GM23338 (cell line): ENCODE data around the gene GPRC6A. TPM values are rescaled to one million over a fixed set of nuclear protein-coding genes. Genes with fewer than 3 reads are reported as not detected.

Source experiments
- ATAC-seq: fragments of 200-7000 bp; cut with Tn5 transposase; 3 replicates; pipeline ENCODE4 v1.9.1; 2020
- DNase-seq: peaks from one replicate; pipeline ENCODE4 v3.0.0-alpha.2; 2015; ENCODE audit warnings: low spot score
- H2AFZ ChIP-seq: fragments of 200-600 bp; sonication (generic); 2 replicates; pipeline ENCODE4 v1.8.0; 2016; ENCODE audit warnings: antibody characterized with exemption, mild to moderate bottlenecking, moderate library complexity
- H3F3A ChIP-seq: fragments of 200-600 bp; sonication (generic); replicated peaks from 2 replicates; pipeline ENCODE4 v1.8.0; 2017; ENCODE audit warnings: antibody characterized with exemption, mixed run types, low read depth
- H3K27ac ChIP-seq: fragments of 200-600 bp; sonication (generic); 2 replicates; pipeline ENCODE4 v1.6.1; 2016; ENCODE audit warnings: low read depth
- H3K27me3 ChIP-seq: fragments of 200-600 bp; sonication (generic); 2 replicates; pipeline ENCODE4 v1.8.0; 2016; ENCODE audit warnings: mild to moderate bottlenecking, mixed run types, moderate library complexity; ENCODE audit not compliant: insufficient read depth
- H3K36me3 ChIP-seq: fragments of 200-600 bp; sonication (generic); 2 replicates; pipeline ENCODE4 v1.8.0; 2016; ENCODE audit warnings: mild to moderate bottlenecking; ENCODE audit not compliant: insufficient read depth
- H3K4me1 ChIP-seq: fragments of 200-600 bp; sonication (generic); 2 replicates; pipeline ENCODE4 v1.8.0; 2016; ENCODE audit warnings: mild to moderate bottlenecking, moderate library complexity; ENCODE audit not compliant: insufficient read depth
- H3K4me2 ChIP-seq: fragments of 200-600 bp; sonication (generic); 2 replicates; pipeline ENCODE4 v1.7.1; 2017; ENCODE audit warnings: mixed run types
- H3K4me3 ChIP-seq: fragments of 200-600 bp; sonication (generic); 2 replicates; pipeline ENCODE4 v1.6.1; 2016; ENCODE audit warnings: mixed run types
- H3K79me2 ChIP-seq: fragments of 200-600 bp; sonication (generic); replicated peaks from 2 replicates; pipeline ENCODE4 v1.8.0; 2017; ENCODE audit warnings: mild to moderate bottlenecking; ENCODE audit not compliant: insufficient read depth
- H3K9me2 ChIP-seq: fragments of 200-600 bp; sonication (generic); 2 replicates; pipeline ENCODE4 v1.8.0; 2017; ENCODE audit not compliant: insufficient read depth
- H4K20me1 ChIP-seq: fragments of 200-600 bp; sonication (generic); replicated peaks from 2 replicates; pipeline ENCODE4 v1.8.0; 2017; ENCODE audit warnings: mild to moderate bottlenecking; ENCODE audit not compliant: insufficient read depth
- H3K27ac Mint-ChIP-seq: 2 replicates; pipeline ENCODE4 v1.8.0; 2020; ENCODE audit warnings: inconsistent platforms, mild to moderate bottlenecking, moderate library complexity, mixed read lengths
- H3K27me3 Mint-ChIP-seq: 3 replicates; pipeline ENCODE4 v1.8.0; 2022; ENCODE audit warnings: low read depth, mild to moderate bottlenecking, moderate library complexity, mixed read lengths, inconsistent platforms; ENCODE audit not compliant: insufficient read depth, poor library complexity
- H3K36me3 Mint-ChIP-seq: 3 replicates; pipeline ENCODE4 v1.8.0; 2021; ENCODE audit warnings: low read depth, mild to moderate bottlenecking, inconsistent platforms, moderate library complexity, mixed read lengths
- H3K4me1 Mint-ChIP-seq: 3 replicates; pipeline ENCODE4 v1.8.0; 2020; ENCODE audit warnings: mild to moderate bottlenecking, inconsistent platforms, mixed read lengths
- H3K4me3 Mint-ChIP-seq: 3 replicates; pipeline ENCODE4 v1.8.0; 2021; ENCODE audit warnings: moderate library complexity, mild to moderate bottlenecking, inconsistent platforms, mixed read lengths
- H3K9me3 Mint-ChIP-seq: 3 replicates; pipeline ENCODE4 v1.8.0; 2020; ENCODE audit warnings: moderate library complexity, mild to moderate bottlenecking, inconsistent platforms, mixed read lengths
- ETS1 ChIP-seq: IDR thresholded peaks from 2 replicates; pipeline ENCODE4 v1.6.1; 2016; ENCODE audit warnings: antibody characterized with exemption
- EZH2 ChIP-seq: fragments of 200-600 bp; sonication (generic); IDR thresholded peaks from one replicate; pipeline ENCODE4 v1.8.0; 2017; ENCODE audit warnings: antibody characterized with exemption, mild to moderate bottlenecking, low read depth; ENCODE audit not compliant: unreplicated experiment
- EZH2phosphoT487 ChIP-seq: fragments of 200-600 bp; sonication (generic); IDR thresholded peaks from one replicate; pipeline ENCODE4 v1.8.1; 2018; ENCODE audit warnings: antibody characterized with exemption; ENCODE audit not compliant: unreplicated experiment
- NANOG ChIP-seq: IDR thresholded peaks from 2 replicates; pipeline ENCODE4 v1.6.1; 2016; ENCODE audit warnings: antibody characterized with exemption, borderline replicate concordance
- POLR2AphosphoS5 ChIP-seq: IDR thresholded peaks from 2 replicates; pipeline ENCODE4 v1.6.1; 2016; ENCODE audit warnings: antibody characterized with exemption, low read depth
- STAT1 ChIP-seq: IDR thresholded peaks from one replicate; pipeline ENCODE4 v1.6.1; 2016; ENCODE audit warnings: antibody characterized with exemption; ENCODE audit not compliant: unreplicated experiment
- ZNF114 ChIP-seq: fragments of 250-450 bp; sonication (Bioruptor Pico); IDR thresholded peaks from 2 replicates; pipeline ENCODE4 v1.5.0; 2020; ENCODE audit warnings: mild to moderate bottlenecking, moderate library complexity
- ZNF331 ChIP-seq: fragments of 250-450 bp; sonication (Bioruptor Pico); IDR thresholded peaks from 2 replicates; pipeline ENCODE4 v1.5.0; 2020; ENCODE audit warnings: low read depth, mild to moderate bottlenecking, moderate library complexity
- ZNF462 ChIP-seq: fragments of 250-450 bp; sonication (Bioruptor Pico); IDR thresholded peaks from 2 replicates; pipeline ENCODE4 v1.5.0; 2020; ENCODE audit warnings: mild to moderate bottlenecking, moderate library complexity
- polyA plus RNA-seq: library from polyadenylated mRNA; unstranded; fragments of >200 nt; fragmentation: Nextera tagmentation; extraction: Ambion mirVana; gene quantifications from 2 replicates; pipeline ENCODE4 v1.2.1, GENCODE V29; 2016
- total RNA-seq: library from RNA; depleted of rRNA; stranded (reverse); fragments of >200 nt; shearing (Covaris generic); gene quantifications from 2 replicates; pipeline ENCODE4 v1.2.3, GENCODE V29; 2014

GPRC6A gene
- total and polyA plus RNA-seq, 2 experiments from 2014 or later = 0.21 to 0.45 TPM

- H3K9me2 ChIP-seq = no peaks in the 10 kb centered on the region
- no peak overlapping the region for H3K4me3 ChIP-seq
- H3K4me2 ChIP-seq = no peak overlapping the region
- H3K27me3 ChIP-seq = no peaks in the 10 kb centered on the region
- H3K79me2 ChIP-seq = no peaks in the 10 kb centered on the region
- Mint-ChIP-seq H3K4me3 (no peak overlapping the region), H3K27me3 (no peaks in the 10 kb centered on the region), H3K27ac (no peak overlapping the region), H3K36me3 (peaks cover 13% of the 10 kb centered on the region; the same call in 2 of the 3 replicates), H3K9me3 (peaks cover 37% of the 10 kb centered on the region), H3K4me1 (no peaks in the 10 kb centered on the region; the same call in 2 of the 3 replicates)
- no peaks in the 10 kb centered on the region for H3F3A ChIP-seq
- no peak overlapping the region for H3K27ac ChIP-seq
- TF ChIP-seq POLR2AphosphoS5 (no peak), EZH2phosphoT487 (no peak), ZNF331 (CRISPR knock-in tag) (no peak), NANOG (no peak), ZNF114 (CRISPR knock-in tag) (no peak)
- no peak overlapping the region for H2AFZ ChIP-seq
- H4K20me1 ChIP-seq = no peaks in the 10 kb centered on the region
- ATAC-seq = no peak
- no peaks in the 10 kb centered on the region for H3K36me3 ChIP-seq
- no peaks in the 10 kb centered on the region for H3K4me1 ChIP-seq
- DNase-seq = no peak
These were observed 16.7 kb downstream of the GPRC6A start for GRCh38 chr6:116812051-116812650.

GRCh38 chr6:116801971-116802370, 26.9 kb downstream of the GPRC6A start:
- Histone ChIP-seq H2AFZ (no peak overlapping the region), H3K4me2 (no peak overlapping the region), H3K79me2 (no peaks in the 10 kb centered on the region), H3K9me2 (no peaks in the 10 kb centered on the region), H3F3A (no peaks in the 10 kb centered on the region), H3K4me3 (no peak overlapping the region), H3K4me1 (peaks cover 9% of the 10 kb centered on the region; the same call in 1 of the 2 replicates), H3K27ac (no peak overlapping the region), H3K36me3 (no peaks in the 10 kb centered on the region), H3K27me3 (no peaks in the 10 kb centered on the region), H4K20me1 (no peaks in the 10 kb centered on the region)
- no peak for TF ChIP-seq NANOG
- no peak for TF ChIP-seq EZH2
- TF ChIP-seq STAT1 = no peak
- TF ChIP-seq ETS1 = no peak
- peaks cover 17% of the 10 kb centered on the region for H3K4me1 Mint-ChIP-seq
- no peak overlapping the region for H3K27ac Mint-ChIP-seq
- no peaks in the 10 kb centered on the region for H3K27me3 Mint-ChIP-seq
- no peaks in the 10 kb centered on the region for H3K36me3 Mint-ChIP-seq
- DNase-seq (no peak), ATAC-seq (no peak)
- H3K9me3 Mint-ChIP-seq = no peaks in the 10 kb centered on the region
- H3K4me3 Mint-ChIP-seq = no peak overlapping the region

- no peaks in the 10 kb centered on the region for H3K36me3 Mint-ChIP-seq
- peaks cover 12% of the 10 kb centered on the region for H3K4me1 Mint-ChIP-seq
- Histone ChIP-seq H3K27me3 (no peaks in the 10 kb centered on the region), H3K4me2 (no peak overlapping the region), H4K20me1 (no peaks in the 10 kb centered on the region), H3K4me1 (peaks cover 9% of the 10 kb centered on the region; the same call in 1 of the 2 replicates), H3K36me3 (no peaks in the 10 kb centered on the region), H3F3A (no peaks in the 10 kb centered on the region), H3K27ac (no peak overlapping the region), H3K79me2 (no peaks in the 10 kb centered on the region), H3K9me2 (no peaks in the 10 kb centered on the region), H2AFZ (no peak overlapping the region), H3K4me3 (no peak overlapping the region)
- no peak overlapping the region for H3K4me3 Mint-ChIP-seq
- H3K27ac Mint-ChIP-seq = no peak overlapping the region
- no peaks in the 10 kb centered on the region for H3K9me3 Mint-ChIP-seq
- no peaks in the 10 kb centered on the region for H3K27me3 Mint-ChIP-seq
- DNase-seq = no peak
- no peak for ATAC-seq
- TF ChIP-seq NANOG (no peak), EZH2phosphoT487 (no peak), ZNF462 (CRISPR knock-in tag) (no peak), ZNF331 (CRISPR knock-in tag) (no peak), POLR2AphosphoS5 (no peak)
These were observed 28.9 kb downstream of the GPRC6A start for GRCh38 chr6:116799945-116800344.
